T-helper 2 cell treated with Interferon-gamma antibody and Interleukin-4, amounts not matched to agents 5 μg/mL and 100 μg/mL, for 36 hours (primary cell): ENCODE data around the gene EIF4G1.

Experiments used
- DNase-seq: peaks from one replicate; pipeline ENCODE4 v3.0.0; 2021; ENCODE audit warnings: low spot score
- H3K27ac Mint-ChIP-seq: one replicate; pipeline ENCODE4 v1.8.0; 2021; ENCODE audit warnings: mild to moderate bottlenecking, mixed read lengths
- H3K27me3 Mint-ChIP-seq: one replicate; pipeline ENCODE4 v1.8.0; 2021; ENCODE audit warnings: low read depth, mixed read lengths
- H3K36me3 Mint-ChIP-seq: one replicate; pipeline ENCODE4 v1.8.0; 2021; ENCODE audit warnings: low read depth, mixed read lengths
- H3K4me1 Mint-ChIP-seq: one replicate; pipeline ENCODE4 v1.8.0; 2021; ENCODE audit warnings: low read depth, mixed read lengths
- H3K4me3 Mint-ChIP-seq: one replicate; pipeline ENCODE4 v1.8.0; 2022; ENCODE audit warnings: mild to moderate bottlenecking, moderate library complexity, mixed read lengths
- H3K9me3 Mint-ChIP-seq: one replicate; pipeline ENCODE4 v1.8.0; 2021; ENCODE audit warnings: mixed read lengths

EIF4G1 gene

DNA sequence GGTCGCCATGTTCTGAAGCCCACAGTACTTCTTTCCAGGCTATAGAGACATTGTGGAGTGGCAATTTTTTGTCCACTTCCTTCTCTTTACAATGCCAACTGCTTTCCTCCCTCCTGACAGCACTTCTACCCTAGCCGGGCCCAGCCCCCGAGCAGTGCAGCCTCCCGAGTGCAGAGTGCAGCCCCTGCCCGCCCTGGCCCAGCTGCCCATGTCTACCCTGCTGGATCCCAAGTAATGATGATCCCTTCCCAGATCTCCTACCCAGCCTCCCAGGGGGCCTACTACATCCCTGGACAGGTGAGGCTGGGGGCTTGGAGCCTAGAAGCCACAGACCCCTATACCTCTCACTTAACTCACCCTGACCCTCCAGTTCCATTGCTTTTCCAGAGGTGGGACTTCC is 2.8 kb downstream of the EIF4G1 start:
- Mint-ChIP-seq H3K27ac (peak overlapping the region; percentile 47), H3K4me1 (peaks cover 31% of the 10 kb centered on the region), H3K36me3 (peaks cover 43% of the 10 kb centered on the region)

DNA sequence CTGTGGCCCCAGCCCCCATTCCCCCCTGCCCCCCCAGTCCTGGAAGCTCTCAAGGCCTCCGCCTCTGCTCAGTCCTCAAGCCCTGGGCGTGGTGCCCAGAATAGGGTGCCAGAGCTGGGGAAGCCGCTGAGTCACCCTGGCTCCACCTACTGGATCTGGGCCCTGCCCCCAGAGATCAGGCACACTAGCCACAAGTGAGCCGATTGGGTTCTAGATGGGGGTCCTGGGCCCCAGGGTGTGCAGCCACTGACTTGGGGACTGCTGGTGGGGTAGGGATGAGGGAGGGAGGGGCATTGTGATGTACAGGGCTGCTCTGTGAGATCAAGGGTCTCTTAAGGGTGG is 5.7 kb downstream of the EIF4G1 start:
- Mint-ChIP-seq H3K4me1 (peaks cover 29% of the 10 kb centered on the region), H3K27me3 (no peaks in the 10 kb centered on the region), H3K9me3 (no peaks in the 10 kb centered on the region), H3K36me3 (peaks cover 64% of the 10 kb centered on the region), H3K27ac (no peak overlapping the region), H3K4me3 (no peak overlapping the region)
- DNase-seq, result no peak

More for the DNA sequence above, 2.8 kb downstream of the EIF4G1 start:
- peak overlapping the region; percentile 84 for H3K4me3 Mint-ChIP-seq
- no peaks in the 10 kb centered on the region for H3K27me3 Mint-ChIP-seq
- no peak for DNase-seq
- no peaks in the 10 kb centered on the region for H3K9me3 Mint-ChIP-seq

DNA sequence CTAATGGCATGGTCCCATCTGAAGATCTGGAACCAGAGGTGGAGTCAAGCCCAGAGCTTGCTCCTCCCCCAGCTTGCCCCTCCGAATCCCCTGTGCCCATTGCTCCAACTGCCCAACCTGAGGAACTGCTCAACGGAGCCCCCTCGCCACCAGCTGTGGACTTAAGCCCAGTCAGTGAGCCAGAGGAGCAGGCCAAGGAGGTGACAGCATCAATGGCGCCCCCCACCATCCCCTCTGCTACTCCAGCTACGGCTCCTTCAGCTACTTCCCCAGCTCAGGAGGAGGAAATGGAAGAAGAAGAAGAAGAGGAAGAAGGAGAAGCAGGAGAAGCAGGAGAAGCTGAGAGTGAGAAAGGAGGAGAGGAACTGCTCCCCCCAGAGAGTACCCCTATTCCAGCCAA is 7.3 kb downstream of the EIF4G1 start:
- Mint-ChIP-seq H3K4me3 (no peak overlapping the region), H3K9me3 (no peaks in the 10 kb centered on the region), H3K27ac (no peak overlapping the region), H3K27me3 (no peaks in the 10 kb centered on the region), H3K4me1 (peaks cover 24% of the 10 kb centered on the region), H3K36me3 (peaks cover 77% of the 10 kb centered on the region)
- no peak for DNase-seq

DNA sequence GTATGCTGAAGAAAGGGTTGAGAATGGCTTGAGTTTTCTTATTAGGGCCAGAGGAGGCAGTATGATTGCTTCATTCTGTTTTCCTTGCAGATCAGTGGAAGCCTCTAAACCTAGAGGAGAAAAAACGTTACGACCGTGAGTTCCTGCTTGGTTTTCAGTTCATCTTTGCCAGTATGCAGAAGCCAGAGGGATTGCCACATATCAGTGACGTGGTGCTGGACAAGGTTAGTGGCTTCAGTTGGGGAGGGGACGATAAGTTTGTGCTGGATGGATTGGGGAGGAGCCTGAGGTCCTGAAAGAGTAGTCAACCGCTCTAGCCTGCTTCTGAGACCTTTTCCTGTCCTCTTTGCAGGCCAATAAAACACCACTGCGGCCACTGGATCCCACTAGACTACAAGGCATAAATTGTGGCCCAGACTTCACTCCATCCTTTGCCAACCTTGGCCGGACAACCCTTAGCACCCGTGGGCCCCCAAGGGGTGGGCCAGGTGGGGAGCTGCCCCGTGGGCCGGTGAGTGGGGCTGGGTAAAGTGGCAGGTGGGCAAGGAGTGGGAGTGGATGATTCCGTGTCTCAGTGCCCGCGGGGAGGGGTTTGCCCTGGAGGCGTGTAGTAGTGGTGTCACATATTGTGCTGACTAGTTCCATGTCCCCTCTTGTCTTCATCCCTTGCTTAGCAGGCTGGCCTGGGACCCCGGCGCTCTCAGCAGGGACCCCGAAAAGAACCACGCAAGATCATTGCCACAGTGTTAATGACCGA is 8.5 kb downstream of the EIF4G1 start:
- H3K4me3 Mint-ChIP-seq, result no peak overlapping the region
- no peak overlapping the region for H3K27ac Mint-ChIP-seq

DNA sequence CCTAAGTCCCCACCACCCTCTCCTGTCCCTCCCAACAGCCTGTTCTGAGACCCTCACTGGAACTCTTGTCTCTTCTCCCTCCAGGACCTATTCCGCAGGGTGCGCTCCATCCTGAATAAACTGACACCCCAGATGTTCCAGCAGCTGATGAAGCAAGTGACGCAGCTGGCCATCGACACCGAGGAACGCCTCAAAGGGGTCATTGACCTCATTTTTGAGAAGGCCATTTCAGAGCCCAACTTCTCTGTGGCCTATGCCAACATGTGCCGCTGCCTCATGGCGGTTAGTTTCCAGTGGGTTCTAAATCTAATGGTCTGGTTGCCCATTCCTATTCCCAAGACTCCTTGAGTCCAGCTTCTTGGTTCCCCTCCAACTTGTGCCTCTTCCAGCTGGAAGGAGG is 9.3 kb downstream of the EIF4G1 start:
- DNase-seq, result no peak
- no peak overlapping the region for H3K4me3 Mint-ChIP-seq
- H3K36me3 Mint-ChIP-seq, result peaks cover 83% of the 10 kb centered on the region
- no peaks in the 10 kb centered on the region for H3K9me3 Mint-ChIP-seq
- H3K27ac Mint-ChIP-seq, result no peak overlapping the region
- H3K4me1 Mint-ChIP-seq, result peaks cover 10% of the 10 kb centered on the region
- no peaks in the 10 kb centered on the region for H3K27me3 Mint-ChIP-seq

More for the DNA sequence above, 8.5 kb downstream of the EIF4G1 start:
- Mint-ChIP-seq H3K9me3 (no peaks in the 10 kb centered on the region), H3K4me1 (peaks cover 11% of the 10 kb centered on the region), H3K27me3 (no peaks in the 10 kb centered on the region), H3K36me3 (peaks cover 80% of the 10 kb centered on the region)
- DNase-seq, result no peak

DNA sequence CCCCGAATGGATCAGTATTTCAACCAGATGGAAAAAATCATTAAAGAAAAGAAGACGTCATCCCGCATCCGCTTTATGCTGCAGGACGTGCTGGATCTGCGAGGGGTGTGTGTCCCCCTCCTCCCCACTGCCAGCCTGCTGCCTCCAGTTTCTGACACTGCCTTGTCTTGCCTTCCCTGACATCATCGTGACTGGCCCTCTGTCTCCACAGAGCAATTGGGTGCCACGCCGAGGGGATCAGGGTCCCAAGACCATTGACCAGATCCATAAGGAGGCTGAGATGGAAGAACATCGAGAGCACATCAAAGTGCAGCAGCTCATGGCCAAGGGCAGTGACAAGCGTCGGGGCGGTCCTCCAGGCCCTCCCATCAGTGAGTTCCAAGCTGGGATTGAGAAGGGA is 10.9 kb downstream of the EIF4G1 start:
- Mint-ChIP-seq H3K9me3 (no peaks in the 10 kb centered on the region), H3K36me3 (peaks cover 87% of the 10 kb centered on the region), H3K27ac (no peak overlapping the region), H3K27me3 (no peaks in the 10 kb centered on the region), H3K4me1 (peaks cover 4% of the 10 kb centered on the region), H3K4me3 (no peak overlapping the region)
- no peak for DNase-seq

DNA sequence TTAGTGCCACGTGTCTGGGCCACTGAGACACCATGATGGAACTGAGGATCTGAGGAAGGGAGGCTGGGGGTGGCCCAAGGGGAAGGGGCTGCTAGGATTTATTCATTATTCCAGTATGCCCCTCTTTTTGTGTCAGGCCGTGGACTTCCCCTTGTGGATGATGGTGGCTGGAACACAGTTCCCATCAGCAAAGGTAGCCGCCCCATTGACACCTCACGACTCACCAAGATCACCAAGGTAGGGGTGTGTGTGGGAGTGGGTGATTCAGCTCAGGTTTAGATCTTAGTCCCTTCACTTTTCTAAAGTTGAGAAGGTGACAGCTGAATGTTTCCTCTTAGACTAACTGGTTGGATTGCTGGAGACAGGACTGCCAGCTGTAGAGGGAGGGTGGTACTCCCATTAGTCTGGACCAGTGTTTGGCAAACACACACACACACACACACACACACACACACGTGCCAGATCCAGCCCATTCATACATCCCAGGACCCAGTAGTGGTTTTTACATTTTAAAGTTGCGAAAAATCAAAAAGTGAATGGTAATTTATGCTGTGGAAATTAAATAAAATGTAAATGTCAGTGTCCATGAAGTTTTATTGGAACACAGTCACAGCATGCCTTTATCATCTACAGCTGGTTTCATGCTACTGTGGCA is 11.4 kb downstream of the EIF4G1 start:
- H3K36me3 Mint-ChIP-seq, result peaks cover 84% of the 10 kb centered on the region
- H3K4me3 Mint-ChIP-seq, result no peak overlapping the region
- peak; percentile 38 for DNase-seq
- no peaks in the 10 kb centered on the region for H3K9me3 Mint-ChIP-seq
- H3K4me1 Mint-ChIP-seq, result peaks cover 4% of the 10 kb centered on the region
- no peak overlapping the region for H3K27ac Mint-ChIP-seq
- H3K27me3 Mint-ChIP-seq, result no peaks in the 10 kb centered on the region

DNA sequence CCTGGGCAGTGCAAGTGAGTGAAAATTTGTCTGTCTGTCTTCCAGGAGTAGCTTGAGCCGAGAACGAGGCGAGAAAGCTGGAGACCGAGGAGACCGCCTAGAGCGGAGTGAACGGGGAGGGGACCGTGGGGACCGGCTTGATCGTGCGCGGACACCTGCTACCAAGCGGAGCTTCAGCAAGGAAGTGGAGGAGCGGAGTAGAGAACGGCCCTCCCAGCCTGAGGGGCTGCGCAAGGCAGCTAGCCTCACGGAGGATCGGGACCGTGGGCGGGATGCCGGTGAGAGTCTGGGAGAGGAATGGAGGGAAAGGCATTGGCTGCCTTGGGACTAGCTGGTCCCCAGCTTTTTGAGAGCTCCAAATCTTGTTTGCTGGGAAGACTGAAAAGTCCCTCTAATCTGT is 12.8 kb downstream of the EIF4G1 start:
- H3K27ac Mint-ChIP-seq, result no peak overlapping the region
- peaks cover 9% of the 10 kb centered on the region for H3K4me1 Mint-ChIP-seq
- H3K36me3 Mint-ChIP-seq, result peaks cover 84% of the 10 kb centered on the region
- no peak for DNase-seq
- H3K27me3 Mint-ChIP-seq, result no peaks in the 10 kb centered on the region
- H3K4me3 Mint-ChIP-seq, result no peak overlapping the region
- no peaks in the 10 kb centered on the region for H3K9me3 Mint-ChIP-seq

DNA sequence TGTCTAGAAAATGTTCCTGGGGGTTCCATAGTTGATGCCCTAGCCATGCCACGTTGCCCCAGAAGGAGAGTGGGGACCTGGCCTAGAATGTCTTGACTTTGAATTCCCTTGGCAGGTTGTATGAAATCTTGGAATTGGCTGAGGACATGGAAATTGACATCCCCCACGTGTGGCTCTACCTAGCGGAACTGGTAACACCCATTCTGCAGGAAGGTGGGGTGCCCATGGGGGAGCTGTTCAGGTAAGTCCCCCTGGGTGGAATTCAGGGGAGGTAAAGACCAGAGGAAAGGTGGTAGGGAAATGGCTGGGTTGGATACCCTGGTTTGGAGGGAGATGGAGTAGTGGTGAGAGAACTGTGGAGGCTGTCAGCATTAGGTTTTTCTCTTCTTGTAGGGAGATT is 14.1 kb downstream of the EIF4G1 start:
- Mint-ChIP-seq H3K4me3 (no peak overlapping the region), H3K27me3 (no peaks in the 10 kb centered on the region), H3K36me3 (peaks cover 87% of the 10 kb centered on the region), H3K9me3 (no peaks in the 10 kb centered on the region), H3K27ac (no peak overlapping the region), H3K4me1 (peaks cover 23% of the 10 kb centered on the region)
- DNase-seq, result no peak

DNA sequence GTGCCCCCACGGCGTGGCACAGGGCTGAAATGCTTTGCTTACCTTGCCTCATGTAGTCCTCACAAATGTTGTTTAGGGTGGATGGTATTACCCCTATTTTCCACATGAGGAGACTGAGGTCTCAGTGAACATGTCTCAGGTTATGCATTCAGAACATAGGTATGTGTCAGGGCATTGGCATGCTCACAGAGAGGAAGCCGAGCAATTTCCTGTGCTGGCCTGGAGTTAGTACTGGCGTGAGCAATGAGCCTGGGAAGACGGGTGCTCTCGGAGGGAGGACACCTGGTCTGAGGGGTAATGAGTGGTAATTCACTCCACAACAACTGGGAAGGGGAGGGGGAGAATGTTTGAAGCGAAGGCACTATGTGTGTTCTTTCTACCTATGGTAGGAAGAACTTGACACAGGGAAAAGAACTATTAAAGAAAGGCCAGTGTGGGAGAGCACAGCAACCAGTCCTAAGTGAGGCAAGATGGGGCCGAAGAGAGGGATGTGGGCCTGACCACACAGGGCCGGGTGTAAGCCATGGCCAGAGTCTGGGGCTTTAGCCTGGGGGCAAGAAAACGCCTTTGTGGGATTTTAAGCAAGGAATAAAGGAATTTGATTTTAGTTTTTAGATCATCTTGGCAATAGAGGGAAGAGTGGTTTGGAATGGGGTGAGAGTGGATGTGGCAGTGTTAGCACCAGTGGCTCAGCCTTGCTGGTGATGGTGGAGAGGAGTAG is 18.1 kb downstream of the EIF4G1 start:
- H3K36me3 Mint-ChIP-seq, result peaks cover 64% of the 10 kb centered on the region
- DNase-seq, result no peak
- peaks cover 46% of the 10 kb centered on the region for H3K4me1 Mint-ChIP-seq
- no peaks in the 10 kb centered on the region for H3K9me3 Mint-ChIP-seq
- no peak overlapping the region for H3K4me3 Mint-ChIP-seq
- peak overlapping the region; percentile 80 for H3K27ac Mint-ChIP-seq
- H3K27me3 Mint-ChIP-seq, result no peaks in the 10 kb centered on the region

DNA sequence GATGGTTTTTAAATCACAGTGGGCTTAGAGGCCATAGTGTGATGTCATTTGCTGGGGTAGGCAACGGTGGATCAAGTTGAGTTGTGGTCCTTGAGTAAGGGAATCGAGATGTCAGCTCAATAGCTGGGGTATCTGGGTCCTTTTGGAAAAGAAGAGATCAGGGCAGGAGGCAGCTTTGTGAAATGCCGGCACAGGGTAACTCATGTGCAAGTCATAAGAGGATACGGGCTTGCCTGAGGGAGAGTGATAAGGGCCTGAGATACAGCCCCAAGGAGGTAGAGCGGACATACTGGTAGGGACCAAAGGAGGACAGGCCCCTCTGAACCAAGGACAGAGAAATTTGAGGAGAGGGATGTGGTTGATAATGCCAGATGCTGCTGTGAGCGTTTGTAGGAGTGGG is 18.8 kb downstream of the EIF4G1 start:
- Mint-ChIP-seq H3K4me3 (no peak overlapping the region), H3K4me1 (peaks cover 52% of the 10 kb centered on the region), H3K27me3 (no peaks in the 10 kb centered on the region), H3K27ac (peak overlapping the region; percentile 80), H3K36me3 (peaks cover 59% of the 10 kb centered on the region), H3K9me3 (no peaks in the 10 kb centered on the region)
- DNase-seq, result no peak

DNA sequence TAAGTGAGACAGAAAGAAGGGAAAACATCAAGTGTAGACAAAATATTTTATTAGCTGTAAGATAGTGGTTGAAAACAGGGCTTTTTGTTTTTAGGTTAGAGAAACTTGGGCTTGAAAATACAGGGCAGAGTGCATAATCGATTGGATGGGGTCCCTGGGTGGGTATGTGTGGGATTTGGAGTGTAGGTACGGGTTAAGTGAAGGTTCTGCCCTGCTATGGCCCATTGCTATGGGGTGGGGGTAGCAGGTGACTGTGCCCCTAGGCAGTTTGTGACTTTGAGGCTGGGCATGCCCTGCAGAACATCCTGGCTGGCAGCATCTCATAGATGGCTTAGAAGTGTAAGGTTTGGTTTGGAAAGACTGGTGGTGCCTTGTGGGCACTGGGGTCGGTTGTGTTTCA is 19.3 kb downstream of the EIF4G1 start:
- H3K4me3 Mint-ChIP-seq, result peak overlapping the region; percentile 39
- peak overlapping the region; percentile 80 for H3K27ac Mint-ChIP-seq
- no peaks in the 10 kb centered on the region for H3K27me3 Mint-ChIP-seq
- peaks cover 50% of the 10 kb centered on the region for H3K4me1 Mint-ChIP-seq
- peaks cover 54% of the 10 kb centered on the region for H3K36me3 Mint-ChIP-seq
- H3K9me3 Mint-ChIP-seq, result no peaks in the 10 kb centered on the region
- no peak for DNase-seq

DNA sequence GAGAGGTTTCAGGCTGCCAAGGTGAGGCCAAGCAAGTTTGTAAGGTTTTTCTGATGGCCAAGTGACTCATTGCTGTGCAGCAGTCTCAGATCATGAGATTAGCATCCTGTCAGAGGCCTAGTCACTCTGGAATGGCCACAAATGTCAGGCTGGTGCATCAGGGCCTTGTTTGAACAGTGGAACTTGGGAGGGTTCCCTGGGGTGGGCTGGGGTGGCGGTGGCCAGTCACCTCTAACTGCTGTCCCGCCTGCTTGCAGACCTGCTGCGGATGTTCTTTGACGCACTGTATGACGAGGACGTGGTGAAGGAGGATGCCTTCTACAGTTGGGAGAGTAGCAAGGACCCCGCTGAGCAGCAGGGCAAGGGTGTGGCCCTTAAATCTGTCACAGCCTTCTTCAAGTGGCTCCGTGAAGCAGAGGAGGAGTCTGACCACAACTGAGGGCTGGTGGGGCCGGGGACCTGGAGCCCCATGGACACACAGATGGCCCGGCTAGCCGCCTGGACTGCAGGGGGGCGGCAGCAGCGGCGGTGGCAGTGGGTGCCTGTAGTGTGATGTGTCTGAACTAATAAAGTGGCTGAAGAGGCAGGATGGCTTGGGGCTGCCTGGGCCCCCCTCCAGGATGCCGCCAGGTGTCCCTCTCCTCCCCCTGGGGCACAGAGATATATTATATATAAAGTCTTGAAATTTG is 20.2 kb downstream of the EIF4G1 start:
- H3K27me3 Mint-ChIP-seq, result no peaks in the 10 kb centered on the region
- H3K4me3 Mint-ChIP-seq, result peak overlapping the region; percentile 37
- DNase-seq, result peak; percentile 67
- H3K36me3 Mint-ChIP-seq, result peaks cover 47% of the 10 kb centered on the region
- H3K4me1 Mint-ChIP-seq, result peaks cover 49% of the 10 kb centered on the region
- peak overlapping the region; percentile 80 for H3K27ac Mint-ChIP-seq
- H3K9me3 Mint-ChIP-seq, result no peaks in the 10 kb centered on the region

DNA sequence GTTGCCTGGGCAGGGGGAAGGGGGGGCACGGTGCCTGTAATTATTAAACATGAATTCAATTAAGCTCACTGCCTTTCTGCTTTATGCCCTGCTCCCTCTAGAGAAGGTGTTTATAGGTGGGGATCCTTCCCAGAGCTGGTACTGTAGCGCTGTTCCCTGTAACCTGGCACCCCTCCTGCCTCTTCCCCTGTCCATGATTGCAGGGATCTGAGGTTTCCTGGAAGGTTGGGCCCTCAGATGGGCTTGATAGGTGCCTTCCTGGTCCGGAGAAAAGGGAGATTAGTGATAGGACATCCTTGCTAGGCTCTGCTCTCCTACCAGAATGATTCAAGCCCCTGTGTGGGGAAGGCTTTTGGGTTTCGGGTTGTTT is 20.9 kb downstream of the EIF4G1 start:
- Mint-ChIP-seq H3K27me3 (no peaks in the 10 kb centered on the region), H3K4me1 (peaks cover 49% of the 10 kb centered on the region), H3K27ac (peak overlapping the region; percentile 85), H3K9me3 (no peaks in the 10 kb centered on the region), H3K36me3 (peaks cover 43% of the 10 kb centered on the region), H3K4me3 (peak overlapping the region; percentile 64)
- DNase-seq, result no peak
